GM06990 (cell line): ENCODE results near the gene PDE1C.

Source experiments
- DNase-seq: peaks from one replicate; pipeline ENCODE4 v3.0.0-alpha.2; 2011; ENCODE audit not compliant: insufficient read length; ENCODE audit errors: extremely low read depth
- H3K27me3 ChIP-seq: replicated peaks from 2 replicates; pipeline ENCODE4 v1.6.0; 2011; ENCODE audit warnings: low read length; ENCODE audit not compliant: control insufficient read depth, insufficient read depth
- H3K36me3 ChIP-seq: 2 replicates; pipeline ENCODE4 v1.5.1; 2011; ENCODE audit warnings: low read length; ENCODE audit not compliant: control insufficient read depth, insufficient read depth
- H3K4me3 ChIP-seq: replicated peaks from 2 replicates; pipeline ENCODE4 v1.5.1; 2011; ENCODE audit warnings: low read depth, mild to moderate bottlenecking, control low read depth, low read length
- CTCF ChIP-seq: IDR thresholded peaks from 2 replicates; pipeline ENCODE4 v1.5.1; 2011; ENCODE audit warnings: low read length, control low read depth, mild to moderate bottlenecking, inconsistent platforms; ENCODE audit not compliant: insufficient read depth, poor library complexity, severe bottlenecking

The PDE1C gene

GRCh38 chr7:32093415-32094408 lies 23.5 kb upstream of the PDE1C start:
- no peaks in the 10 kb centered on the region for H3K27me3 ChIP-seq
- no peak for TF ChIP-seq CTCF
- H3K4me3 ChIP-seq = no peak overlapping the region
- H3K36me3 ChIP-seq = no peaks in the 10 kb centered on the region
- DNase-seq = no peak

GRCh38 chr7:32092346-32092745 lies 22.1 kb upstream of the PDE1C start:
- Histone ChIP-seq H3K36me3 (no peaks in the 10 kb centered on the region), H3K27me3 (no peaks in the 10 kb centered on the region), H3K4me3 (no peak overlapping the region)
- no peak for TF ChIP-seq CTCF
- DNase-seq = no peak

- no peak for TF ChIP-seq CTCF
- no peak overlapping the region for H3K4me3 ChIP-seq
- H3K27me3 ChIP-seq = no peaks in the 10 kb centered on the region
- DNase-seq = no peak
- H3K36me3 ChIP-seq = no peaks in the 10 kb centered on the region
These were observed 21.5 kb upstream of the PDE1C start for GRCh38 chr7:32091608-32092210.

- no peak for DNase-seq
- H3K36me3 ChIP-seq = no peaks in the 10 kb centered on the region
- no peak for TF ChIP-seq CTCF
- H3K27me3 ChIP-seq = no peaks in the 10 kb centered on the region
- no peak overlapping the region for H3K4me3 ChIP-seq
These were observed 19.5 kb upstream of the PDE1C start for GRCh38 chr7:32089678-32090077.

GRCh38 chr7:32089256-32089655 lies 19.0 kb upstream of the PDE1C start:
- DNase-seq = no peak
- no peaks in the 10 kb centered on the region for H3K27me3 ChIP-seq

More at GRCh38 chr7:32089256-32089655, 19.0 kb upstream of the PDE1C start:
- H3K36me3 ChIP-seq = no peaks in the 10 kb centered on the region
- no peak for TF ChIP-seq CTCF
- no peak overlapping the region for H3K4me3 ChIP-seq
